Measurements from ENCODE around the gene IL9.

Gene IL9

DNA sequence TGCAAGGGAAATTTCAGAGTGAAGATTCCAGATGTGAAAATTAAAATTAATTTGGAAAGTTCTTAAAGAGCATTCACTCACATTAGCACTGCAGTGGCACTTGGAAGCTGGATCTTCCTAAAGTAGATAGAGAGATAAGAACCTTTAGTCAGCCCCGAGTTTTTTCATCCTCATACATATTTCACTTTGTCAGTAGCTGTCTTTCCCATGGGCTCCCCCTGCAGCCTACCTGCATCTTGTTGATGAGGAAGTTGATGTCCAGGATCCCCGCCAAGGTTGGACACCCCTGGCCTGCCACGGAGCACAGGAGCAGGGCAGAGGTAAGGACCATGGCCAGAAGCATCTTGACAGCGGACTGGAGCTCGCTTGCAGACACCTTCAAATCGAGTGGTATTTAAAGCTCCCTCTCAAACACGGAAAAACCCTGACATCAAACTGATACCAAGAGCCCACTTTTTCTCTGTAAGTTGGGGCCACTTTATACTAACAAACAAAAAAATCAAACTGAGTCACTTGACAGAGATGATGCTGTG, at the start of gene IL9:
IL9 (minus strand) TSS at position 368 of the 533 bp plus-strand sequence; CDS start at position 343, 25 bp downstream.
- no peak for DNase-seq

DNA sequence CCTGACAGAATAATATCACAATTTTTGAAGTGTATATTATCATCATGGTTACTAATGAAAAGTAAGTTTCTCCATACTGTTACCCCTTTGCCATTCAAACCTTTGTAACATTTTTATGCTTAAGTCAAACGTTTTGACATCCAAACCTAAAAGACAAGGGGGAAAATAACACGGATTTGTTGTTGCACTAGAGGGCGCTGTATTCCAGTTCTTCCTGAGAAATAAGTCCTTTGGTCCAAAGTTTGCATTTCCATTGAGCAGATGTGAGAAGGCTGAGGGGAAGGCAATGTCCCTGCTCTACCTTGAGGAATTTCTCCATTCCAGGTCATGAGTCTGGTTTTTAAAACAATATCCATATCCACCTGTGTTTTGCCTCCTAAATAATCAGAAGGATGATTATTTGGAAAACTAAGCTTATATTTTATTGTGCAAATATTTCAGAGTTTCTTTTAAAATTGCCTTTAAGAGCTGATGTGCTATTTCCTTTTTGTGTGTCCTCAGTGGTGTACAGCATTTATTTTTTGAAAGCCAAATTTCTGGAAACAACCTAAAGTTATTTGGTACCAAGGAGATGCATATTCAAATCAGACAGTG, 49.4 kb upstream of the IL9 start:
- DNase-seq: peak; percentile 83

DNA sequence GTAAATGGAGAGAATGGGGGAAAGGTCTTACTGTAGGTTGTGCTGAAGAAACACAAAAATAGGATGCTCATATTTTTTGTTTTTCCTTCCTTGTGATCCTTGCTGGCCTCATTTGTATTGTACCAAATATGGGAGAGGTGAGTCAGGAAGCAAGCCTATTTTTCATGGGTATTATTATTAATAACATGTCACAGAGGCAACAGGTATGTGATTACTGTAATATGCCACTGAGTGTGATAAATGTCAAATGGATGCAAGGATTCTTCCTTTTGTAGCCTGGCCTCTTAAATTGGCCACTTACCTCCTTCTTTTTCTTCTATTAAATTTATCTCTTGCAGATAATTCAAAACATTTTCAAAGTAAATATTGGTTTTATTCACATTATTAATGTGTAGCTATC, 48.9 kb upstream of the IL9 start:
- no peak for DNase-seq

DNA sequence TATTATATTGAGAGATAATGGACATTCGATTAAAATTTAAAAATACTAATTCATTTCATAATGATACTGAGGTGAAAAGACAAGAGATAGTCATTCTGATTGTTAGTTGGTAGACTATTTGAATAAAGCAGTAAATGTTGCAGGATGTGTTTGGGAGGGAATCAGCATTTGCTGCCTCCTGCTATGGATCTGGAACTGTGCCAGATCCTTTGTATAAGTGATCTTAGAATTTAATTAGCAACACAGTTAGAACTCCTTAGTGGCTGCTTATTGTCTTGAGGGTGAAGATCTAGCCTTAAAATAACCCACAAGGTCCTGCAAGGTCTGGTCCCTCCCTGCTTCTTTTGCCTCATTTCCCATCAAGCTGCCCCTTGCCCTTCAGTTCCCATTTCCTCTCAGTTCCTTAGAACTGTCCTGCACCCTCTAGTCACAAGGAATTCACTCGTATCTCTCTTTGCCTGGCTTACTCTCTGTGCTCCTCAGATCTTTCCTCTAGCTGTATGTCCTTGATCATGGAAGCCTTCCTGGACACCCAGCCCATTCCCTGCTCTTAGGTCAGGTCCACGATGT, 46.6 kb upstream of the IL9 start:
- no peak for DNase-seq

- DNase-seq: no peak
These were observed 46.1 kb upstream of the IL9 start for GRCh38 chr5:135941711-135942110.

- no peak for DNase-seq
These were observed 41.7 kb upstream of the IL9 start for GRCh38 chr5:135937245-135937911.

DNA sequence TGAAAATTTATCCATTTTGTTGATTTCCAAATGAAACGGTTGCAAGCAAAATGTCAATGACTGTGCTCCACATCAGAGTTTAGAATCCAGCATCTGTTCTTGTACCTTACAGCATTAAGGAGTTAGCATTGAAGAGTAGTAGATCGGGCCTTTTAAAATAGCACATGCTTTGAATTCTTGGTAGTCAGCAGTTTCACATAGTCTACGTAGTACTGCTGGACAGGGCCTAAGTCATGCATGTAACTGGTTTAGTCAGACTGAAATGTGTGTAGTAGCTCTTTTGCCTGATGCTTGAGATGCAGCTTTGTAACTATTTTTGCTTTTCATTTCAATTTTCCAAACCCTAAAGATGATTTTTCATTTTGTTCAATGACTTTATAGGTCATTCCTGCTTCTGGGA, 39.3 kb upstream of the IL9 start:
- peak; percentile 17 for DNase-seq

DNA sequence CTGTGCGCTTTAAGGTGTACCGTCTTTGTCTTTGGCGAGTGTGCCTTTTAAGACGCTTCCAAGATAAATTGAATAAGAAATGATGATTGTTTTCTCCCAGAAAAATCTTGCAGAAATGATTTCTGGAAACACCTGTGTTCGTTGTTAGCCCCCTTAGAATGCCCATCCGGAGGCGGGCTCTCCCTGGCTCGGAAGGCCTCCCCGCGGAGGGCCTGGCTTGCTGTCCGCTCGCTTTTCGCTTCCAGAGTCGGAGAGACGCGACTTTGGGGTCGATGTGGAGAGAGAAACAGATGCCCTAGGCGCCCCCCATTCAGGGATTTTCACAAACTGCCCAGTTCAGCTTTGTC, 35.3 kb upstream of the IL9 start:
- no peak for DNase-seq

DNA sequence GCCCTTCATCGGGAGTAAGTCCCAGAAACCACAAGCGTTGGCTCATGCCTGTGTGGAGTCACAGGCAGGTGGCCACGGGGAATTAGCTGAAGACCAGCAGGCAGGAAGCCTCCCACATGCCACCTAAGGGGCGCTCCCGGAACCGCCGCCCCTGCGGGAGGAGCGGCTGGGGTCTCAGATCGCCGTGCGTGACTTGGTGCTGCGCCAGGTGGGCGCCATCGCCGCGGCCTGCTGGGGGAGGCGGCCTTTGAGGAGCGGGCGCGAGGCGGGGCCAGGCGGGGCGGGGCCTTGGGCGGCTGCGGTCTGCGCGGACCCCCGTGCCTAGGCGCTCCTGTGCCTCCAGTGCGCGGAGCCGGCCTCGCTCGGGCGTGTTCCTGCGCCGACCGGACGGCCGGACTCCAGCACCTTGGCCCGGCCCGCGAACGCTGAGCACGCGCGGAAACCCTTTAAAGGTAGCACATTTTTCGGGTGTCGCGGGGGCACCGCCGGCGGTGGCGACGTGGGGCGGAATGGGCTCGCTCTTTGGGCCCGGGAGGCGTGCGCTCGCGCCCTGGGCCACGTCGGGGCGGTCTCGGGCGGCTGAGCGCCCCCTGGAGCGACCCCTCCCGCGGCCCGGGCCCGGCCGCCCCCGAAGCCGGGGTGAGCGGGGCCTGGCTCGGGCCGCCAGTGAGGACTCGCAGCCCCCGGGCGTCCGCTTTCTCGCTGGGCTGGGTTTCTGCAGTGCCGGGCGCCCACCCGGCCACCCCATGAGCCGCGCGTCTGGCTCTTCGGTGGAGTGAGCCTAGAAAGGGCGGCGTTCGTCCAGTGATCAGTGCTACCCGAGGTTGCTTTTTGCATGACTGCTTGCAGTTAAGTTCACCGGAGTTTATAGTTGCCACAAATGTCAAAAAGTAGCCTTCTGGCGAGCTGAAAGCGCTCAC, 34.6 kb upstream of the IL9 start:
- no peak for DNase-seq

GRCh38 chr5:135921388-135921787, 25.7 kb upstream of the IL9 start:
- peak; percentile 39 for DNase-seq

DNA sequence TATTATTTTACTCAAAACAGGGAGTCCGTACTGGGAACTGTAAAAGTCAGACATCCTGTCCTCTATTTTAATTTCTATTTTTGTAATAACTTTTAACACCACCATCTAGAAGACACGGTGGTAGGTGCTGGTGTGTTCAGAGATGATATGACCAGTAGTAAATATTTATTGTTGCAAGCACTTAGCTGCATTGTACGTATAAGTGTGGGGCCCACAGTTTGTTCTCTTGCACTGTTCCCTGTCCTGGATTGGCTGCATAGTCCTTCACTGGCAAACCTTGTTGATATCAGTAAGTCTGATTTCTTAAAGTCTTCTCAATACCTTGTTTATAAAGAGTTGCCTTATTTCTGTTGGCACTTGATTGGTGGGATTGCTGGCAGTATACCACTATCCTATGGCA, 24.6 kb upstream of the IL9 start:
- no peak for DNase-seq

GRCh38 chr5:135916638-135917263, 21.1 kb upstream of the IL9 start:
- no peak for DNase-seq

- no peak for DNase-seq
These were observed 19.9 kb upstream of the IL9 start for GRCh38 chr5:135915466-135916001.

DNA sequence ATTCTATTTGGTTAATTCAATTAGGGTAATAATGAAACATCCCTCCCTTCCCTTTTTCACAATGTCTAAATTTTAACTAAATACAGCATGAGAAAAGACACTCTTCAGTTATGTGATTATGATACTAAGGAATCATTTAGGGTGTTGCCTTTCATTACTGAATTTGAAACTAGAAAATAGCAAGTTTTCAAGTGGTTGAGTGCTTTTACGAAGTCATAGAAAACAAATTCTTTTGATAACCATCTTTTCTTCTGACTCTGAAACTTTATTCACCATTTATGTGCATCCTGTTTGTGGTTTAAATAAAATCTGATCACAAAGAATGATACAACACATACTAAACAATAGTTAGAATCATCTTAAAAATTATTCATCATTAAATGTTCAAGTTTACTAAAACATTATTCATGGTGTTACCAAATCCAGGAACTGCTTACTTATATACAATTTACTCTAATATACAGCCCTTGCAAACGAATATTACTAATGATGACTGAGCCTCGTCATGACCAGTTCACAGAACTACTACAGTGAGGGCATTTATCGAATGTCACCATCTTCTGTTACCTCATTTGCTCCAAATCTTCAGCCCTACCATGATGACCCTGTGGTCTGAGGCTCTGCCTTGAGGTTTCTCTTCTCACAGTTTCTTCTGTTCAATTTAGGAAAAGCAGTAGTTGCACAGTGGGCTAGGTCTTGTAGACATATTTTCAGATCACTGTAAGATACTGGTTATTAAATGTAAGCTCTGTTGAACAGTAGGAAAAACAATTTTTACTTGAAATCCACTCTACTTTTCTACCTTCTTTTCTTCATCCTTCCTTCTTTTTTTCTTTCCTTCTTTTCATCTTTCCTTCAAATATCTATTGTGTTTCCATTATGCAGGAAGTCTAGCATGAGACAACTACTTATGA, 18.3 kb upstream of the IL9 start:
- DNase-seq: no peak

- DNase-seq: no peak
These were observed 9.5 kb upstream of the IL9 start for GRCh38 chr5:135905144-135905543.

DNA sequence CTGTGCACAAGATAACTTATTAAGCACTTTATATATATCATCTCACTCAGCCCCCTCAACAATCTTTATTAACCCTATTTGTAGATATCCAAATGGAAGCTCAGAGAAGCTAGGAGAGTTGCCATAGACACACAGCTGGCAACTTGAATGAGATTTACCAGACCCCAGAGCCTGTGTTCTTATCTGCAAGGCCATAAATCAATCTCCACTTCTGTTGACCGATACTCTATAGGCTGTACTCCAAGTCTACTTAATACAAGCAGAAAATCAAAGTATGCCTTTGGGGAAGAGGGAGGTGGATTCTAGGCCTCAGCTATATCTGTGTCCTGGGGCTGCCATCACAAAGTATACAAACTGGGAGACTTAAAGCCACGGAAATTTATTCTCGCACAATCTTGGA, 6.0 kb upstream of the IL9 start:
- no peak for DNase-seq

DNA sequence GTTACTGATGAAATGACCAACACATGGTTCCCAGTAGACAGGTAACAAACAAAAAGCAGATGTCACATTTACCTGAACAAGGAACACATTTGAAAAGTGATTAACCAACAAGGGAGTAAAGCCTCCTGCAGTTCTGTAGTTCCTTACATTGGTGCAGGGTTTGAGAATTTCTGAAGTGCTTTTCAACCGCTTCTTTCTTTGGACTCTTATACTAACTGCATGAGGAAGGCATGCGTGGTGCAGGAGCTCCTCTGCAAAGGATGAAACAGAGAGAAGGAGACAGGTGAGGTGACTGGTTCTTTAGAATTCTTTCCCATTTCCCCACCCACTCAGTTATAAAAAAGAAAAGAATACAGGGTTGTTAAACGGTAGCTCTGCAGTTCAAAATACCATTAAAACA, 4.6 kb upstream of the IL9 start:
- DNase-seq: no peak

DNA sequence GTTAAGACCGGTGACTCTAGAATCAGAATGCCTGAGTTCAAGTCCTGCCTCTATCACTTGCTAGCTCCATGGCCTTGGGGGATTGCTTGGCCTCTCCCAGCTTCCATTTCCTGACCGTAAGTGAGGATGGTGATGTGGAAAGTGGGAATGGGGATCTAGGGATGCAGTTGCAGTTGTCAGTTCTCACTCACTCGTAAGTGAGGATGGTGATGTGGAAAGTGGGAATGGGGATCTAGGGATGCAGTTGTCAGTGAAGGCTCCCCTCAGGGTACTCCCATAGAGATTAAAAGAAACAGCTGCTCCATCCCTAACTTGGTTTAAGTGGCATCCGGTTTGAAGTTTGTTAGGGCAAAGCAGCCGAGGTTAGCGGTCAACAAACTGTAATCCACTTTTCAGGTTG, 3.0 kb upstream of the IL9 start:
- no peak for DNase-seq

- no peak for DNase-seq
These were observed 852 bp downstream of the IL9 start for GRCh38 chr5:135894789-135895188.

- no peak for DNase-seq
These were observed 1.4 kb downstream of the IL9 start for GRCh38 chr5:135894276-135894675.

- no peak for DNase-seq
These were observed 3.9 kb downstream of the IL9 start for GRCh38 chr5:135891791-135892190.

GRCh38 chr5:135891268-135891667, 4.4 kb downstream of the IL9 start:
- no peak for DNase-seq

All from fibroblast of skin of right biceps (primary cell).